Subcutaneous abdominal adipose tissue (tissue), 5 donors: ENCODE results near the gene SLC10A1.
"Not testable (repeated sequence)": the region's sequence is repeated elsewhere in the genome, so short reads cannot be mapped to it uniquely, and the experiment has no call there.

Experiments used
- H3K27ac ChIP-seq: one replicate; pipeline ENCODE4 v1.7.0; 2013; ENCODE audit warnings: low read depth, mild to moderate bottlenecking, inconsistent platforms, low read length, moderate library complexity
- H3K27me3 ChIP-seq, 5 donors: one replicate each; pipeline ENCODE4 v1.7.0; 2013; ENCODE audit warnings: low read length in 5 of 5, inconsistent platforms in 1 of 5; ENCODE audit not compliant: control insufficient read depth in 5 of 5, insufficient read depth in 4 of 5
- H3K36me3 ChIP-seq, 5 donors: one replicate each; pipeline ENCODE4 v1.7.0; 2013; ENCODE audit warnings: low read length in 5 of 5; ENCODE audit not compliant: control insufficient read depth in 5 of 5, insufficient read depth in 5 of 5
- H3K4me1 ChIP-seq, 5 donors: one replicate each; pipeline ENCODE4 v1.7.0; 2013; ENCODE audit warnings: low read length in 5 of 5, mild to moderate bottlenecking in 3 of 5, moderate library complexity in 1 of 5; ENCODE audit not compliant: control insufficient read depth in 5 of 5, insufficient read depth in 5 of 5
- H3K4me3 ChIP-seq, 5 donors: one replicate each; pipeline ENCODE4 v1.7.0; 2013; ENCODE audit warnings: low read length in 5 of 5, low read depth in 1 of 5
- H3K9ac ChIP-seq, 5 donors: one replicate each; pipeline ENCODE4 v1.7.0; 2013; ENCODE audit warnings: low read length in 5 of 5, mild to moderate bottlenecking in 4 of 5, moderate library complexity in 3 of 5
- H3K9me3 ChIP-seq, 5 donors: one replicate each; pipeline ENCODE4 v1.7.0; 2013; ENCODE audit warnings: low read length in 5 of 5; ENCODE audit not compliant: control insufficient read depth in 5 of 5
- donor health status: healthy.
- donor health status: healthy.
- donor health status: healthy.
- donor health status: healthy.
- donor health status: healthy.

SLC10A1 gene

GRCh38 chr14:69756298-69756697 is 40.7 kb downstream of the SLC10A1 start:
- no peak overlapping the region for H3K9ac ChIP-seq
- H3K4me3 ChIP-seq, result no peak overlapping the region
- no peaks in the 10 kb centered on the region for H3K27me3 ChIP-seq
- H3K36me3 ChIP-seq, result no peaks in the 10 kb centered on the region
- no peaks in the 10 kb centered on the region for H3K4me1 ChIP-seq
- no peaks in the 10 kb centered on the region for H3K9me3 ChIP-seq
- no peak overlapping the region for H3K27ac ChIP-seq

GRCh38 chr14:69755784-69756183 is 41.3 kb downstream of the SLC10A1 start:
- H3K4me3 ChIP-seq, result no peak overlapping the region
- H3K9ac ChIP-seq, result no peak overlapping the region

GRCh38 chr14:69755296-69755695 is 41.7 kb downstream of the SLC10A1 start:
- Histone ChIP-seq H3K4me3 (no peak overlapping the region), H3K9me3 (no peaks in the 10 kb centered on the region), H3K27me3 (no peaks in the 10 kb centered on the region), H3K36me3 (no peaks in the 10 kb centered on the region), H3K27ac (no peak overlapping the region), H3K9ac (no peak overlapping the region), H3K4me1 (no peaks in the 10 kb centered on the region)

More at GRCh38 chr14:69755784-69756183, 41.3 kb downstream of the SLC10A1 start:
- Histone ChIP-seq H3K4me1 (no peaks in the 10 kb centered on the region), H3K9me3 (no peaks in the 10 kb centered on the region), H3K27ac (no peak overlapping the region), H3K36me3 (no peaks in the 10 kb centered on the region), H3K27me3 (no peaks in the 10 kb centered on the region)

- H3K27ac ChIP-seq, result no peak overlapping the region
- no peaks in the 10 kb centered on the region for H3K27me3 ChIP-seq
- no peaks in the 10 kb centered on the region for H3K4me1 ChIP-seq
- no peaks in the 10 kb centered on the region for H3K9me3 ChIP-seq
- no peaks in the 10 kb centered on the region for H3K36me3 ChIP-seq
- no peak overlapping the region for H3K9ac ChIP-seq
- H3K4me3 ChIP-seq, result no peak overlapping the region
Measured at GRCh38 chr14:69754487-69754886, 42.6 kb downstream of the SLC10A1 start.

- H3K9me3 ChIP-seq, result no peaks in the 10 kb centered on the region
- no peaks in the 10 kb centered on the region for H3K36me3 ChIP-seq
- H3K27me3 ChIP-seq, result no peaks in the 10 kb centered on the region
- no peaks in the 10 kb centered on the region for H3K4me1 ChIP-seq
- H3K4me3 ChIP-seq, result no peak overlapping the region
- H3K27ac ChIP-seq, result no peak overlapping the region
- no peak overlapping the region for H3K9ac ChIP-seq
Measured at GRCh38 chr14:69753860-69754259, 43.2 kb downstream of the SLC10A1 start.

GRCh38 chr14:69752773-69753172 is 44.3 kb downstream of the SLC10A1 start:
- Histone ChIP-seq H3K9me3 (no peaks in the 10 kb centered on the region), H3K36me3 (no peaks in the 10 kb centered on the region), H3K4me3 (no peak overlapping the region), H3K27me3 (no peaks in the 10 kb centered on the region), H3K27ac (no peak overlapping the region), H3K4me1 (no peaks in the 10 kb centered on the region), H3K9ac (no peak overlapping the region)

GRCh38 chr14:69750495-69750894 is 46.5 kb downstream of the SLC10A1 start:
- no peaks in the 10 kb centered on the region for H3K4me1 ChIP-seq
- H3K36me3 ChIP-seq, result no peaks in the 10 kb centered on the region
- no peak overlapping the region for H3K27ac ChIP-seq
- H3K9ac ChIP-seq, result no peak overlapping the region
- H3K27me3 ChIP-seq, result no peaks in the 10 kb centered on the region
- no peaks in the 10 kb centered on the region for H3K9me3 ChIP-seq
- no peak overlapping the region for H3K4me3 ChIP-seq

GRCh38 chr14:69749956-69750355 is 47.1 kb downstream of the SLC10A1 start:
- Histone ChIP-seq H3K9ac (no peak overlapping the region), H3K27me3 (no peaks in the 10 kb centered on the region), H3K4me3 (no peak overlapping the region), H3K9me3 (no peaks in the 10 kb centered on the region), H3K4me1 (no peaks in the 10 kb centered on the region), H3K27ac (no peak overlapping the region), H3K36me3 (no peaks in the 10 kb centered on the region)

- Histone ChIP-seq H3K4me1 (no peaks in the 10 kb centered on the region), H3K27me3 (no peaks in the 10 kb centered on the region), H3K4me3 (no peak overlapping the region), H3K27ac (no peak overlapping the region), H3K9me3 (peaks cover 0 to 7% (median 0%) of the 10 kb centered on the region in 5 donors), H3K9ac (no peak overlapping the region), H3K36me3 (no peaks in the 10 kb centered on the region)
Measured at GRCh38 chr14:69741055-69741454, 56.0 kb downstream of the SLC10A1 start.

- H3K4me3 ChIP-seq, H3K9ac ChIP-seq, H3K27me3 ChIP-seq, H3K36me3 ChIP-seq, H3K9me3 ChIP-seq, H3K4me1 ChIP-seq, H3K27ac ChIP-seq: not testable (repeated sequence)
Measured at GRCh38 chr14:69736405-69736804, 60.6 kb downstream of the SLC10A1 start.
